ENCODE measurements around the gene SLC7A9. TPM values are rescaled to one million over a fixed set of nuclear protein-coding genes. Genes with fewer than 3 reads are reported as not detected.
A peak's percentile ranks its signal among the peaks of the same experiment; 100 is the strongest.

The SLC7A9 gene
- total and polyA plus RNA-seq, 2 donors (not counting 3 experiments of a cell fraction or from before 2014, with no cell fraction given), result 0.06 TPM; not detected in 1

- H3K4me2 ChIP-seq (ENCODE audit: insufficient read depth, low read length), result no peak overlapping the region
- no peaks in the 10 kb centered on the region for H3K9me3 ChIP-seq (replicated peaks; ENCODE audit: control insufficient read depth, insufficient read depth, low read length)
- TF ChIP-seq FOS (IDR thresholded peaks at IDR 0.05; ENCODE audit: borderline replicate concordance, insufficient read depth, low read length) (no peak), MYC (IDR thresholded peaks at IDR 0.05; ENCODE audit: low read depth, low read length) (no peak), EZH2 (IDR thresholded peaks at IDR 0.05; ENCODE audit: borderline replicate concordance, low read depth, low read length, severe bottlenecking) (no peak), JUN (IDR thresholded peaks at IDR 0.05; ENCODE audit: borderline replicate concordance, insufficient read depth, insufficient read length, low read depth) (no peak), MAX (IDR thresholded peaks at IDR 0.05; ENCODE audit: insufficient read depth, insufficient read length) (no peak), GATA2 (IDR thresholded peaks at IDR 0.05; ENCODE audit: insufficient read depth, insufficient read length, low read depth, low read length) (no peak), POLR2AphosphoS5 (IDR thresholded peaks at IDR 0.05; ENCODE audit: insufficient read depth, low read depth, low read length) (no peak), POLR2A (IDR thresholded peaks at IDR 0.05; ENCODE audit: low read depth, low read length) (no peak)
- CTCF ChIA-PET, result interaction anchor here (1.3 kb wide), 1 partner anchor 27 kb away, joined by 3 read pairs; no protein-coding TSS in a partner anchor
- no peaks in the 10 kb centered on the region for H3K79me2 ChIP-seq (ENCODE audit: control insufficient read depth, insufficient read depth, low read length)
- no peak overlapping the region for H3K9ac ChIP-seq (replicated peaks; ENCODE audit: extremely low read depth, insufficient read depth, low read length)
- no peak overlapping the region for H2AFZ ChIP-seq (ENCODE audit: low read depth, low read length)
- BruUV-seq (replicated peaks), result no TSS peak
- no peaks in the 10 kb centered on the region for H4K20me1 ChIP-seq (replicated peaks; ENCODE audit: control insufficient read depth, extremely low read depth, insufficient read depth, low read length)
- H3K4me1 ChIP-seq (ENCODE audit: control insufficient read depth, extremely low read depth, insufficient read depth, low read length), result no peaks in the 10 kb centered on the region
- POLR2A ChIA-PET, result no interaction called here
- no peak overlapping the region for H3K4me3 ChIP-seq (replicated peaks in 1 of 3; ENCODE audit: insufficient read depth in 1 of 3, low read depth in 1 of 3, low read length in 3 of 3)
- DNase-seq (ENCODE audit: low read depth, low spot score) (no peak), FAIRE-seq (no peak)
- no peaks in the 10 kb centered on the region for H3K36me3 ChIP-seq (ENCODE audit: control insufficient read depth in 2 of 2, extremely low read depth in 1 of 2, insufficient read depth in 2 of 2, low read length in 2 of 2)
- H3K9me1 ChIP-seq (replicated peaks; ENCODE audit: control insufficient read depth, extremely low read depth, insufficient read depth, low read length), result no peaks in the 10 kb centered on the region
- H3K27me3 ChIP-seq (ENCODE audit: control insufficient read depth in 2 of 2, insufficient read depth in 2 of 2, low read length in 2 of 2), result no peaks in the 10 kb centered on the region
- dilution Hi-C loops (cut with MboI; ENCODE audit: extremely low pct_ligation_motif_present, low sequenced_read_pairs) (no loop called here), intact Hi-C loops (cut with micrococcal nuclease) (no loop called here)
- no peak overlapping the region for H3K27ac ChIP-seq (ENCODE audit: insufficient read depth, low read depth, low read length)
These were observed 7.4 kb downstream of the SLC7A9 start for GRCh38 chr19:32862173-32862572.

GRCh38 chr19:32861596-32861995 is 8.0 kb downstream of the SLC7A9 start:
- ChIA-PET CTCF (interaction anchor here (0.5 to 1.3 kb wide), 2 partner anchors 26 to 81 kb away, joined by 3 to 4 read pairs; no protein-coding TSS in a partner anchor), POLR2A (no interaction called here)
- Histone ChIP-seq H3K9me3 (replicated peaks; ENCODE audit: control insufficient read depth, insufficient read depth, low read length) (no peaks in the 10 kb centered on the region), H3K4me2 (ENCODE audit: insufficient read depth, low read length) (no peak overlapping the region), H3K4me3 (replicated peaks in 1 of 3; ENCODE audit: insufficient read depth in 1 of 3, low read depth in 1 of 3, low read length in 3 of 3) (no peak overlapping the region), H3K9ac (replicated peaks; ENCODE audit: extremely low read depth, insufficient read depth, low read length) (no peak overlapping the region), H4K20me1 (replicated peaks; ENCODE audit: control insufficient read depth, extremely low read depth, insufficient read depth, low read length) (no peaks in the 10 kb centered on the region), H2AFZ (ENCODE audit: low read depth, low read length) (no peak overlapping the region), H3K9me1 (replicated peaks; ENCODE audit: control insufficient read depth, extremely low read depth, insufficient read depth, low read length) (no peaks in the 10 kb centered on the region), H3K27ac (ENCODE audit: insufficient read depth, low read depth, low read length) (no peak overlapping the region), H3K27me3 (ENCODE audit: control insufficient read depth in 2 of 2, insufficient read depth in 2 of 2, low read length in 2 of 2) (no peaks in the 10 kb centered on the region), H3K36me3 (ENCODE audit: control insufficient read depth in 2 of 2, extremely low read depth in 1 of 2, insufficient read depth in 2 of 2, low read length in 2 of 2) (no peaks in the 10 kb centered on the region), H3K4me1 (ENCODE audit: control insufficient read depth, extremely low read depth, insufficient read depth, low read length) (no peaks in the 10 kb centered on the region), H3K79me2 (ENCODE audit: control insufficient read depth, insufficient read depth, low read length) (no peaks in the 10 kb centered on the region)
- intact Hi-C loops (cut with micrococcal nuclease), result no loop called here
- DNase-seq (ENCODE audit: low read depth, low spot score) (no peak), FAIRE-seq (peak; percentile 77)
- BruUV-seq (replicated peaks), result no TSS peak
- dilution Hi-C loops (cut with MboI; ENCODE audit: extremely low pct_ligation_motif_present, low sequenced_read_pairs), result no loop called here
- TF ChIP-seq FOS (IDR thresholded peaks at IDR 0.05; ENCODE audit: borderline replicate concordance, insufficient read depth, low read length), result no peak
- TF ChIP-seq MYC (IDR thresholded peaks at IDR 0.05; ENCODE audit: low read depth, low read length), result no peak
- TF ChIP-seq EZH2 (IDR thresholded peaks at IDR 0.05; ENCODE audit: borderline replicate concordance, low read depth, low read length, severe bottlenecking), result no peak
- no peak for TF ChIP-seq CTCF (IDR thresholded peaks at IDR 0.05; ENCODE audit: extremely low read depth in 1 of 2, insufficient read depth in 1 of 2, low read depth in 1 of 2, low read length in 2 of 2)
